ENCODE results near the gene ROR2.
A peak's percentile ranks its signal among the peaks of the same experiment; 100 is the strongest.

Gene ROR2

DNA sequence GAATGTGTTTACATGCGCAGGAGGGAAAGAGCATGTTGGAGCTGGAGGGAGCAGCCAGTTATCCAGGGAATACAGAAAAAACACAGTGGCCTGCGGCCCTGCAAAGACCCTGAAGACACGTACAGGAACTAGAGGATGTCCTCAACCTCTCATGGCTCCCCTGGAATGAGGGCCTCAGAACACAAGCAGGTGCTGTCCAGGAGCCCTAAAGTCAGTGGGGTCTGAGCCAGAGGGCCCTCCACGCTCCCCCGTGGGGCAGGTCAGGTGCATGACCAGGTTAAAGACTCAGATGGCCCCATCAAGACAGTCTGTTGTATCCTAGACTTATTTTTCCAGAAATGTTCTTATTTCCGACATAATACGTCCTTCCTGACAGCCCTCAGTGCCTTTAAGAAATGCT lies 106.9 kb downstream of the ROR2 start:
- DNase-seq (ENCODE audit: low spot score), result peak; percentile 68
- TF ChIP-seq, protein P1, sequence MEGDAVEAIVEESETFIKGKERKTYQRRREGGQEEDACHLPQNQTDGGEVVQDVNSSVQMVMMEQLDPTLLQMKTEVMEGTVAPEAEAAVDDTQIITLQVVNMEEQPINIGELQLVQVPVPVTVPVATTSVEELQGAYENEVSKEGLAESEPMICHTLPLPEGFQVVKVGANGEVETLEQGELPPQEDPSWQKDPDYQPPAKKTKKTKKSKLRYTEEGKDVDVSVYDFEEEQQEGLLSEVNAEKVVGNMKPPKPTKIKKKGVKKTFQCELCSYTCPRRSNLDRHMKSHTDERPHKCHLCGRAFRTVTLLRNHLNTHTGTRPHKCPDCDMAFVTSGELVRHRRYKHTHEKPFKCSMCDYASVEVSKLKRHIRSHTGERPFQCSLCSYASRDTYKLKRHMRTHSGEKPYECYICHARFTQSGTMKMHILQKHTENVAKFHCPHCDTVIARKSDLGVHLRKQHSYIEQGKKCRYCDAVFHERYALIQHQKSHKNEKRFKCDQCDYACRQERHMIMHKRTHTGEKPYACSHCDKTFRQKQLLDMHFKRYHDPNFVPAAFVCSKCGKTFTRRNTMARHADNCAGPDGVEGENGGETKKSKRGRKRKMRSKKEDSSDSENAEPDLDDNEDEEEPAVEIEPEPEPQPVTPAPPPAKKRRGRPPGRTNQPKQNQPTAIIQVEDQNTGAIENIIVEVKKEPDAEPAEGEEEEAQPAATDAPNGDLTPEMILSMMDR (IDR thresholded peaks at IDR 0.05), result no peak
- H3K4me3 ChIP-seq, result no peak overlapping the region
- H3K27ac ChIP-seq, result no peak overlapping the region

DNA sequence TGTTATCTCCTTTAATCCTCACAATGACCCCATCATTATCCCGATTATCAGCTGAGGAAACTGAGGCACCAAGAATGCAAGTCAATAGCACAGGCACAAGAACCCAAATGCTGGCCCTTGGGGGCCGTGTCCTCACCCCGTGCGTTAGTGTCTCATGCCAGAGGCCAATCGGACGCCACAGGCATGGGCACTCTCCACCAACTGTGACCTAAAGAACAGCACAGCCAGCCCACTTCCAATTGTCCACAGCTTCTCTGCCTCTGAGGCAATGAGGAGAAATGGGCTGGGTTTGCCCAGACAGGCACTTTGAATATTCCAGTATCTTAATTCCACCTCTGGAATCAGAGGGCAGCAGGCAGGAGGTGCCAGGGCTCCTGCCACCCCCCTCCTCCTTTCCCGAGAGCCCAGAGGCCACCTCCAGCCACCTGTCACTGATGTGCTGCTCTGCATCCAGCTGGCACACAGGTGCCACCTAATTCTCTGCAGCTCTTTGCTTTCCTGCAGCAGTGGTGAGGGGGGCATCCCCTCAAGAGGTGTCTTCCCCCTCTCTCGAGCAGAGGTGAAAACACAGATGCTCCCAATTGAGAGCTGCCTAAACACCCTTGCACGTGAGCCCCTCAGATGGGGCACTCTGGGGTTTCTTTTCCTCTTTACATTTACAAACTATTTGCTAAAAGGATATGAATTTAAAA lies 107.5 kb downstream of the ROR2 start:
- no peak for DNase-seq (ENCODE audit: low spot score)
- H3K4me3 ChIP-seq, result no peak overlapping the region
- H3K27ac ChIP-seq, result no peak overlapping the region
- TF ChIP-seq, protein P1 (IDR thresholded peaks at IDR 0.05), result no peak

- TF ChIP-seq, protein P1 (IDR thresholded peaks at IDR 0.05), result no peak
- Histone ChIP-seq H3K27ac (no peak overlapping the region), H3K4me3 (no peak overlapping the region)
- no peak for DNase-seq (ENCODE audit: low spot score)
Observed at GRCh38 chr9:91841591-91841990, 108.4 kb downstream of the ROR2 start.

- TF ChIP-seq, protein P1 (IDR thresholded peaks at IDR 0.05), result no peak
- DNase-seq (ENCODE audit: low spot score), result no peak
- H3K4me3 ChIP-seq, result no peak overlapping the region
- H3K27ac ChIP-seq, result no peak overlapping the region
Observed at GRCh38 chr9:91840882-91841281, 109.1 kb downstream of the ROR2 start.

GRCh38 chr9:91840469-91840868 lies 109.6 kb downstream of the ROR2 start:
- no peak overlapping the region for H3K27ac ChIP-seq
- no peak for DNase-seq (ENCODE audit: low spot score)
- TF ChIP-seq, protein P1 (IDR thresholded peaks at IDR 0.05), result no peak
- no peak overlapping the region for H3K4me3 ChIP-seq

DNA sequence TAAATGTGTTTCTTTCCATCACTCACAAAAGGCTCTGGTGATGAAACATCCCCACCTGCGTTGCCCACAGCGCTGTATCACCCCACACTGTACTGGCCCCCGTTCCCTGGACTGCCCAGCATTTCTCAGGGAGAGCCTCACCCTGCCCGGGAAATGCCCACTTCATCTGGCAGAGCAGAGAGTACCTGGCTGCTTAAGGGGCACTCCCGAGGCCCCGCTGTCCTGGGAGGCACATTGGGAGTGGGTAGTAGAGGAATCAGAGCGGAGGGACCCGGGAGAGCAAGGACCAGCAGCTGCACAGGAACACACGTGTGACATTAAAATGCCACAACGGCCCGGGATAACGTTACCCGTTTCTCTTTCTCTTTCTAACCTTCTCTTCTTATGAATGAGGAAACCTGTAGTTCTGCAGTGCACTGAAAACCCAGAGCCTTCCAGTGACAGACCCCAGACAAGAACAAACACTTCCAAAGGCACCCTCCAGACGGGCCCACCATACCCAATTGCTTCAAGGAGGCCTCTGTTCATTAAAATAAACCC lies 110.0 kb downstream of the ROR2 start:
- DNase-seq (ENCODE audit: low spot score), result no peak
- Histone ChIP-seq H3K27ac (no peak overlapping the region), H3K4me3 (no peak overlapping the region)
- TF ChIP-seq, protein P1 (IDR thresholded peaks at IDR 0.05), result no peak

Measured in coronary artery (tissue), 2 donors.